ENCODE results near the gene TMCC1.

GRCh38 chr3:129911261-129911861 lies 17.9 kb upstream of the TMCC1 start:
- TF ChIP-seq POLR2AphosphoS5 (IDR thresholded peaks at IDR 0.05; ENCODE audit: insufficient read depth, low read depth, low read length), result no peak
- TF ChIP-seq, protein P1, sequence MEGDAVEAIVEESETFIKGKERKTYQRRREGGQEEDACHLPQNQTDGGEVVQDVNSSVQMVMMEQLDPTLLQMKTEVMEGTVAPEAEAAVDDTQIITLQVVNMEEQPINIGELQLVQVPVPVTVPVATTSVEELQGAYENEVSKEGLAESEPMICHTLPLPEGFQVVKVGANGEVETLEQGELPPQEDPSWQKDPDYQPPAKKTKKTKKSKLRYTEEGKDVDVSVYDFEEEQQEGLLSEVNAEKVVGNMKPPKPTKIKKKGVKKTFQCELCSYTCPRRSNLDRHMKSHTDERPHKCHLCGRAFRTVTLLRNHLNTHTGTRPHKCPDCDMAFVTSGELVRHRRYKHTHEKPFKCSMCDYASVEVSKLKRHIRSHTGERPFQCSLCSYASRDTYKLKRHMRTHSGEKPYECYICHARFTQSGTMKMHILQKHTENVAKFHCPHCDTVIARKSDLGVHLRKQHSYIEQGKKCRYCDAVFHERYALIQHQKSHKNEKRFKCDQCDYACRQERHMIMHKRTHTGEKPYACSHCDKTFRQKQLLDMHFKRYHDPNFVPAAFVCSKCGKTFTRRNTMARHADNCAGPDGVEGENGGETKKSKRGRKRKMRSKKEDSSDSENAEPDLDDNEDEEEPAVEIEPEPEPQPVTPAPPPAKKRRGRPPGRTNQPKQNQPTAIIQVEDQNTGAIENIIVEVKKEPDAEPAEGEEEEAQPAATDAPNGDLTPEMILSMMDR (IDR thresholded peaks at IDR 0.05; ENCODE audit: extremely low read depth in 1 of 2, insufficient read depth in 1 of 2, low read depth in 1 of 2, low read length in 2 of 2), result no peak
- no peak for TF ChIP-seq MYC (IDR thresholded peaks at IDR 0.05; ENCODE audit: low read depth, low read length)
- TF ChIP-seq POLR2A (IDR thresholded peaks at IDR 0.05; ENCODE audit: low read depth, low read length), result no peak
- TF ChIP-seq, protein P2, sequence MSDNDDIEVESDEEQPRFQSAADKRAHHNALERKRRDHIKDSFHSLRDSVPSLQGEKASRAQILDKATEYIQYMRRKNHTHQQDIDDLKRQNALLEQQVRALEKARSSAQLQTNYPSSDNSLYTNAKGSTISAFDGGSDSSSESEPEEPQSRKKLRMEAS (IDR thresholded peaks at IDR 0.05; ENCODE audit: insufficient read depth, insufficient read length), result no peak
- TF ChIP-seq JUN (IDR thresholded peaks at IDR 0.05; ENCODE audit: borderline replicate concordance, insufficient read depth, insufficient read length, low read depth), result no peak
- no peak for TF ChIP-seq EZH2 (IDR thresholded peaks at IDR 0.05; ENCODE audit: borderline replicate concordance, low read depth, low read length, severe bottlenecking)
- TF ChIP-seq GATA2 (IDR thresholded peaks at IDR 0.05; ENCODE audit: insufficient read depth, insufficient read length, low read depth, low read length), result no peak
